K562 (cell line): ENCODE measurements around the gene CBX4. TPM values are rescaled to one million over a fixed set of nuclear protein-coding genes. Genes with fewer than 3 reads are reported as not detected.

Experiments used
- ATAC-seq: fragments of 200-7000 bp; cut with Tn5 transposase; 3 replicates; pipeline ENCODE4 v1.9.1; 2020; ENCODE audit warnings: moderate library complexity
- BruUV-seq: library from RNA; stranded (reverse); fragments of 400-500 nt; replicated peaks from 2 replicates; lab custom pipeline; 2021; lab: Mats Ljungman, UMichigan
- CTCF ChIA-PET: fragments of 300-600 bp; formaldehyde crosslinking; extraction: SDS; loops from one replicate; lab custom pipeline; 2021; ENCODE audit warnings: low intra/inter-chr PET ratio; lab: Yijun Ruan, JAX
- POLR2A ChIA-PET: fragments of 300-600, 350-650 bp; sonication (Branson Sonifier 250); formaldehyde crosslinking; extraction: SDS; loops from one replicate; lab custom pipeline; 2021; ENCODE audit warnings: antibody characterized with exemption, inconsistent platforms; lab: Yijun Ruan, JAX
- DNase-seq, 4 experiments: peaks; one replicate each; pipeline versions ENCODE4 v3.0.0 to v3.0.0-alpha.2; 2011 to 2018; ENCODE audit warnings: low spot score in 3 of 4, mixed read lengths in 3 of 4; ENCODE audit errors: extremely low read depth in 1 of 4
- FAIRE-seq: peaks from 2 replicates; lab custom pipeline; 2011; peaks lifted over from hg19 to GRCh38; lab: Jason Lieb, UNC
- H2AFZ ChIP-seq: 2 replicates; pipeline ENCODE4 v1.6.0; 2011; ENCODE audit warnings: low read depth, low read length, control low read depth, inconsistent platforms
- H3K27ac ChIP-seq: fragments of 200-600 bp; 3 replicates; pipeline ENCODE4 v1.8.0; 2011; ENCODE audit warnings: low read depth, mild to moderate bottlenecking, control low read depth, inconsistent platforms, low read length, moderate library complexity, mixed read lengths; ENCODE audit errors: extremely low read depth
- H3K27me3 ChIP-seq, 2 experiments: fragments of 300-600 bp in 1 of 2; 2 replicates in 1 of 2; 3 replicates in 1 of 2; pipeline versions ENCODE4 v1.6.0 to v1.8.0; 2011; ENCODE audit warnings: inconsistent platforms in 2 of 2, low read length in 2 of 2, mild to moderate bottlenecking in 1 of 2, mixed read lengths in 1 of 2, moderate library complexity in 1 of 2; ENCODE audit not compliant: control insufficient read depth in 2 of 2, insufficient read depth in 2 of 2
- H3K36me3 ChIP-seq: fragments of 300-600 bp; 3 replicates; pipeline ENCODE4 v1.8.0; 2011; ENCODE audit warnings: mild to moderate bottlenecking, low read length, inconsistent platforms; ENCODE audit not compliant: control insufficient read depth, insufficient read depth
- H3K4me1 ChIP-seq, 2 experiments: fragments of 200-600 bp in 1 of 2; replicated peaks in 1 of 2; 2 replicates in 1 of 2; 3 replicates in 1 of 2; pipeline versions ENCODE4 v1.5.1 to v1.8.0; 2011; ENCODE audit warnings: inconsistent platforms in 2 of 2, low read length in 2 of 2, mild to moderate bottlenecking in 1 of 2, mixed read lengths in 1 of 2, moderate library complexity in 1 of 2; ENCODE audit not compliant: control insufficient read depth in 2 of 2, insufficient read depth in 2 of 2
- H3K4me2 ChIP-seq: 2 replicates; pipeline ENCODE4 v1.6.1; 2011; ENCODE audit warnings: low read length, control low read depth, inconsistent platforms, mixed read lengths; ENCODE audit not compliant: insufficient read depth
- H3K4me3 ChIP-seq: fragments of 200-600 bp; sonication (generic), shearing (Covaris generic); 2 replicates; pipeline ENCODE4 v1.5.1; 2016; ENCODE audit warnings: control low read depth, inconsistent platforms
- H3K79me2 ChIP-seq: fragments of 200-600 bp; 3 replicates; pipeline ENCODE4 v1.8.0; 2011; ENCODE audit warnings: low read length, inconsistent platforms; ENCODE audit not compliant: control insufficient read depth, insufficient read depth
- H3K9ac ChIP-seq, 2 experiments: 2 replicates each; pipeline versions ENCODE4 v1.6.0 to v1.6.1; 2011; ENCODE audit warnings: low read depth in 2 of 2, low read length in 2 of 2, control low read depth in 1 of 2, inconsistent platforms in 1 of 2, mild to moderate bottlenecking in 1 of 2, mixed read lengths in 1 of 2; ENCODE audit not compliant: insufficient read depth in 1 of 2
- H3K9me1 ChIP-seq: one replicate; pipeline ENCODE4 v1.6.0; 2011; ENCODE audit warnings: inconsistent platforms, mild to moderate bottlenecking, low read length, moderate library complexity; ENCODE audit not compliant: control insufficient read depth, insufficient read depth
- H3K9me3 ChIP-seq: replicated peaks from 2 replicates; pipeline ENCODE4 v1.5.1; 2011; ENCODE audit warnings: low read depth, low read length, inconsistent platforms; ENCODE audit not compliant: control insufficient read depth, insufficient read depth
- H4K20me1 ChIP-seq: replicated peaks from 2 replicates; pipeline ENCODE4 v1.6.1; 2011; ENCODE audit warnings: low read length, inconsistent platforms, mixed read lengths; ENCODE audit not compliant: control insufficient read depth, insufficient read depth
- ASH1L ChIP-seq: fragments of 450-650 bp; IDR thresholded peaks from 2 replicates; pipeline ENCODE4 v1.6.1; 2018; ENCODE audit warnings: borderline replicate concordance, mild to moderate bottlenecking, low read depth; ENCODE audit not compliant: partially characterized antibody
- CCNT2 ChIP-seq: IDR thresholded peaks from 2 replicates; pipeline ENCODE4 v1.6.1; 2011; ENCODE audit warnings: borderline replicate concordance, low read depth, mild to moderate bottlenecking, moderate library complexity, mixed read lengths, low read length; ENCODE audit not compliant: insufficient read length; ENCODE audit errors: extremely low read depth
- CREM ChIP-seq: IDR thresholded peaks from 2 replicates; pipeline ENCODE4 v1.6.1; 2014; ENCODE audit warnings: antibody characterized with exemption, low read depth
- DMBX1 ChIP-seq: fragments of 250-450 bp; sonication (Bioruptor Pico); IDR thresholded peaks from 2 replicates; pipeline ENCODE4 v1.8.0; 2022; ENCODE audit warnings: inconsistent platforms, mild to moderate bottlenecking, moderate library complexity, borderline replicate concordance
- DNMT1 ChIP-seq: fragments of 450-650 bp; IDR thresholded peaks from 2 replicates; pipeline ENCODE4 v1.6.1; 2016; ENCODE audit warnings: antibody characterized with exemption, mild to moderate bottlenecking
- HDAC2 ChIP-seq: fragments of 450-650 bp; IDR thresholded peaks from 2 replicates; pipeline ENCODE4 v1.6.1; 2016; ENCODE audit warnings: mild to moderate bottlenecking
- SLC30A9 ChIP-seq: fragments of 250-450 bp; sonication (Bioruptor Pico); IDR thresholded peaks from 2 replicates; pipeline ENCODE4 v1.8.0; 2022; ENCODE audit warnings: mild to moderate bottlenecking, moderate library complexity
- ZKSCAN3 ChIP-seq: fragments of 250-450 bp; sonication (Bioruptor Pico); IDR thresholded peaks from 2 replicates; pipeline ENCODE4 v1.4.0; 2020
- WGBS: fragments of 100-300 bp; shearing (Covaris generic); methylation state at CpG from one replicate; pipeline ENCODE4 v1.1.6; 2016; ENCODE audit warnings: low coverage, mixed read lengths; ENCODE audit not compliant: insufficient coverage; ENCODE audit errors: missing lambda C conversion rate; 5-methylcytosine and 5-hydroxymethylcytosine counted together
- in situ Hi-C: fragments of 300-500 bp; cut with MboI; formaldehyde crosslinking; loops from 4 replicates; pipeline ENCODE4 v1.15.0; 2018; ENCODE audit warnings: inconsistent platforms, mixed read lengths
- intact Hi-C: fragments of 100-400 bp; cut with micrococcal nuclease; formaldehyde crosslinking; loops from 2 replicates; pipeline ENCODE4 v1.14.2; 2022
- polyA plus RNA-seq, 8 experiments: library from polyadenylated mRNA; depleted of rRNA in 4 of 8; stranded (reverse) in 5 of 8; unstranded in 3 of 8; fragments of >200 nt; fragmentation: Nextera tagmentation in 2 of 8; fragmentation: Illumina TruSeq in 1 of 8; extraction: Ambion mirVana in 2 of 8; extraction: Trizol in 1 of 8; gene quantifications; 2 replicates each; pipeline versions ENCODE4 v1.2.1 to v1.2.3, GENCODE V29; 2011 to 2014; ENCODE audit warnings: inconsistent platforms in 1 of 8, missing spikeins in 1 of 8
- total RNA-seq, 7 experiments: library from RNA; depleted of rRNA in 6 of 7; stranded (reverse); fragments of >200 nt in 6 of 7; fragmentation: Illumina TruSeq in 2 of 7; extraction: Trizol in 2 of 7; gene quantifications; 2 replicates each; pipeline versions ENCODE4 v1.2.1 to v1.2.3, GENCODE V29; 2011 to 2021; ENCODE audit warnings: low replicate concordance in 1 of 7
- TF ChIP-seq, protein P1 (sequence below): sonication (generic); formaldehyde crosslinking; IDR thresholded peaks from 2 replicates; pipeline ENCODE4 v1.9.0; 2022; ENCODE audit warnings: mild to moderate bottlenecking, missing genetic modification reagents
- TF ChIP-seq, protein P2 (sequence below), 2 experiments: fragments of 450-650 bp in 1 of 2; sonication (generic) in 1 of 2; formaldehyde crosslinking in 1 of 2; IDR thresholded peaks; 2 replicates each; pipeline versions ENCODE4 v1.7.1 to v1.9.0; 2016 to 2022; ENCODE audit warnings: inconsistent platforms in 1 of 2, mild to moderate bottlenecking in 1 of 2, missing genetic modification reagents in 1 of 2

CBX4 gene
- total and polyA plus RNA-seq, 9 of the 15 experiments (the other 6 are each of a cell fraction or from before 2014, with no cell fraction given): 0.98 to 50.5 (median 10.0) TPM

DNA sequence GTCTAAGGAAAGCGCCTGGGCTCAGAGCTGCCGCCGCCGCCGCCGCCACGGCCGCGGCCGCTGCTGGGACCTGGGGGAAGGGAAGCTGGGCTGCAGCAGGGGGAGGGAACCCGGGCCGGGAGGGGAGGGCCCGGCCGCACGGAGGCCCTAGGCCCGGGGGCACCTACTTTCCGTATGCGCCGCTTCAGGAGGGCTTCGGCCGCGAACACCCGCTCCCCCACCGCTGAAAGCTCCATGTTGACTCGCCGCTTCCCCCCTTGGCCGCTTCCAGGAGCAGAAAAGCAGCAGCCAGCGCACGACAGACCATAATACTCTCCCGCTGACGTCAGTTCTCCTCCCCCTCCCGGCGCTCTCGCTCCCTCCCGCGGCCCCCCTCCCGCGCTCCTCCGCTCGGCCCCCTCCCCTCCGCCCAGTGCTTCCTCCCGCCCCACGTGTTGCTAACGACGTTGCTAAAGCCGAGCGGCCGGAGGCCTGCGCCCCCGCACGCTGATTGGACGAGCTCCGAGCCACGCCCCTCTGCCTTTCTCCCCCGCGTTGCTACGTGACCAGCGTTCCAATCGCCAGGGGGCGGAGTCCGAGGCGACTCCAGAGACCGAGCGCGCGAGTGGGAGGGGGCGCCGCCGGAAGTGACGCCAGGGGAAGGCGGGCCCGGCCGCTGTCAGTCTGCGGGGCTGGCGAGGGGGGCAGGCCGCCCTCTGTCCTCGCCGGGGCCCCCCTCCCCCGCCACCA is 42.3 kb downstream of the CBX4 start, which contains the start of gene CBX8 (continued):
- TF ChIP-seq SLC30A9 (CRISPR knock-in tag) (no peak), ASH1L (peak; percentile 73), ZKSCAN3 (no peak)
- TF ChIP-seq, protein P1, sequence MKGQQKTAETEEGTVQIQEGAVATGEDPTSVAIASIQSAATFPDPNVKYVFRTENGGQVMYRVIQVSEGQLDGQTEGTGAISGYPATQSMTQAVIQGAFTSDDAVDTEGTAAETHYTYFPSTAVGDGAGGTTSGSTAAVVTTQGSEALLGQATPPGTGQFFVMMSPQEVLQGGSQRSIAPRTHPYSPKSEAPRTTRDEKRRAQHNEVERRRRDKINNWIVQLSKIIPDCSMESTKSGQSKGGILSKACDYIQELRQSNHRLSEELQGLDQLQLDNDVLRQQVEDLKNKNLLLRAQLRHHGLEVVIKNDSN (CRISPR knock-in tag): peak; percentile 83

DNA sequence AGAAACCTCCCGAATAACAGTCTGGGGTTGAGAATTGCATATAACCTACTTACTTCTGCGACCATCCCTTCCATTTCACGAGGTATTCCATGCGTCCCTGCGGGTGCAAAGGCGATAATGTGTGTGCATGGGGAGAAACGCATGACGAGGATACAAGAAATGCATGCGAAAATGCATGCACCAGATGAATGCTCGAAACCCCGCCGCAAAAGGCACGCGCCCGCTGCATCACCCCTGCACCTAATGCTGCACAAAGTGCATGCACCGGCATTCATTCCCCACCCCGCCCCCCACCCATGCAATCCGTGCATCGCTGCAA is 42.8 kb downstream of the CBX4 start:
- under 1% methylated on average over 19 of the region's 19 CpGs for WGBS
- H2AFZ ChIP-seq: peak overlapping the region; percentile 92
- ChIA-PET POLR2A (interaction anchor here (0.6 to 2.1 kb wide), 10 partner anchors 10 to 43 kb away, joined by 3 to 18 read pairs (median 6); partner anchors contain the start of gene CBX4), CTCF (no interaction called here)
- intact Hi-C loops (loop anchor here (5.0 kb wide), 1 partner anchor 41 kb away; the partner anchor contains the start of gene CBX4), in situ Hi-C loops (no loop called here)
- BruUV-seq: no TSS peak
- H3K9ac ChIP-seq: peak overlapping the region; percentile 87 to 100
- H3K4me3 ChIP-seq: peak overlapping the region; percentile 84
- FAIRE-seq: no peak
- no peaks in the 10 kb centered on the region for H4K20me1 ChIP-seq
- no peaks in the 10 kb centered on the region for H3K9me3 ChIP-seq
- H3K4me1 ChIP-seq: peaks cover 21 to 73% of the 10 kb centered on the region in 2 experiments
- peaks cover 20% of the 10 kb centered on the region; the same call in 2 of the 3 replicates for H3K36me3 ChIP-seq
- DNase-seq: no peak
- peak overlapping the region; percentile 88 for H3K4me2 ChIP-seq
- ATAC-seq: no peak
- H3K27me3 ChIP-seq: no peaks in the 10 kb centered on the region
- no peaks in the 10 kb centered on the region for H3K9me1 ChIP-seq
- peak overlapping the region; percentile 96 for H3K27ac ChIP-seq
- peaks cover 20% of the 10 kb centered on the region for H3K79me2 ChIP-seq
- TF ChIP-seq DMBX1 (no peak), HDAC2 (no peak), CCNT2 (no peak), DNMT1 (no peak), CREM (no peak)
- TF ChIP-seq, protein P2, sequence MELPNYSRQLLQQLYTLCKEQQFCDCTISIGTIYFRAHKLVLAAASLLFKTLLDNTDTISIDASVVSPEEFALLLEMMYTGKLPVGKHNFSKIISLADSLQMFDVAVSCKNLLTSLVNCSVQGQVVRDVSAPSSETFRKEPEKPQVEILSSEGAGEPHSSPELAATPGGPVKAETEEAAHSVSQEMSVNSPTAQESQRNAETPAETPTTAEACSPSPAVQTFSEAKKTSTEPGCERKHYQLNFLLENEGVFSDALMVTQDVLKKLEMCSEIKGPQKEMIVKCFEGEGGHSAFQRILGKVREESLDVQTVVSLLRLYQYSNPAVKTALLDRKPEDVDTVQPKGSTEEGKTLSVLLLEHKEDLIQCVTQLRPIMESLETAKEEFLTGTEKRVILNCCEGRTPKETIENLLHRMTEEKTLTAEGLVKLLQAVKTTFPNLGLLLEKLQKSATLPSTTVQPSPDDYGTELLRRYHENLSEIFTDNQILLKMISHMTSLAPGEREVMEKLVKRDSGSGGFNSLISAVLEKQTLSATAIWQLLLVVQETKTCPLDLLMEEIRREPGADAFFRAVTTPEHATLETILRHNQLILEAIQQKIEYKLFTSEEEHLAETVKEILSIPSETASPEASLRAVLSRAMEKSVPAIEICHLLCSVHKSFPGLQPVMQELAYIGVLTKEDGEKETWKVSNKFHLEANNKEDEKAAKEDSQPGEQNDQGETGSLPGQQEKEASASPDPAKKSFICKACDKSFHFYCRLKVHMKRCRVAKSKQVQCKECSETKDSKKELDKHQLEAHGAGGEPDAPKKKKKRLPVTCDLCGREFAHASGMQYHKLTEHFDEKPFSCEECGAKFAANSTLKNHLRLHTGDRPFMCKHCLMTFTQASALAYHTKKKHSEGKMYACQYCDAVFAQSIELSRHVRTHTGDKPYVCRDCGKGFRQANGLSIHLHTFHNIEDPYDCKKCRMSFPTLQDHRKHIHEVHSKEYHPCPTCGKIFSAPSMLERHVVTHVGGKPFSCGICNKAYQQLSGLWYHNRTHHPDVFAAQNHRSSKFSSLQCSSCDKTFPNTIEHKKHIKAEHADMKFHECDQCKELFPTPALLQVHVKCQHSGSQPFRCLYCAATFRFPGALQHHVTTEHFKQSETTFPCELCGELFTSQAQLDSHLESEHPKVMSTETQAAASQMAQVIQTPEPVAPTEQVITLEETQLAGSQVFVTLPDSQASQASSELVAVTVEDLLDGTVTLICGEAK (IDR thresholded peaks at IDR 0.05): 0 out of 2 replicates have a peak, but pooled peaks have one; percentile 14
- TF ChIP-seq, protein P2 (CRISPR knock-in tag; IDR thresholded peaks at IDR 0.05): no peak
